ENCODE measurements around the gene SLC35F1. TPM values are rescaled to one million over a fixed set of nuclear protein-coding genes. Genes with fewer than 3 reads are reported as not detected.

The SLC35F1 gene
- total RNA-seq, 5 donors from 2014 or later (not counting 1 experiment from before 2014, with no cell fraction given) = not detected

DNA sequence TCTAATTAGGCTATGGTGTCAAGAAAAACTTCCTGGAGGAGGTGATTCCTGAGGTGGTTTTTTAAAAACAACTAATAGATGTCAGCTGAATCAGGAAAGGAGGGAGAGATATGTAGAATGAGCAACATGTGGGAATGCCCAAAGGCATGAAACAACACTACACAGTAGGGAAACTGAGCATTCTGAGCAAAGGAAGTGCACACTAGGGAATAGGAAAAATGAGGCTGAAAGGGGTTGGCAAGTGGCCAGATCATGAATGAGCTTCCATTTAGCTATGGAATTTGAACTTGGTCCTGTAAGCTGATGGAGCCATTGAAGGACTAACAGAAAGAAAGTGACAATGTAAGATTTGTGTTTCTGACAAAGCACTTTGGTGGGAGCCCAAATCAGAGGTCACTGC lies 16.9 kb upstream of the SLC35F1 start:
- ChIA-PET CTCF (no interaction called here), POLR2A (interaction anchor here in 1 of 2 donors (0.7 kb wide), 1 partner anchor 915 kb away, joined by 13 read pairs; no protein-coding TSS in a partner anchor)
- H3K27ac Mint-ChIP-seq = no peak overlapping the region

DNA sequence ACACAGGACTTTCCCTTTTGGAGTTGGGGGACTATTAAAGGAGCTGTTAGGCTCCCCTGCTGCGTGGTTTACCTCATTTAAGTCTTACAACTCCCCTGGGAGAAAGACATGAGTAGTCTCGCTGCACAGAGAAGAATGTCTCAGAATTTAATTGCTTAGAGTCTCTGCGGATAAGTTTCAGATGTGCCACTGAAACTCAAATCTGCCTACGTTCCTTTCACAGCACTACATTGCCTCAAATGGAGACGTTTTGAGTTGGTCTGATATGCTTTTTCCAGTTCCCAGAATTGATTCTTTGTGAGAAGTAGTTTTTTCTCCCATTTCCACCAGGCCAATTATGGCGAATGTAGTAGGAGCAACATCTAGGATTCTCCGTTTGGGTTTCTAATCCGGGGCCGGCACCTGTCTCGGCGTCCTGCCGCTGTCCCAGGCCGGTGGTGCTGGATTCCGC lies 532 bp upstream of the SLC35F1 start:
- peak overlapping the region; percentile 64 to 71 (median 66) for H3K4me3 Mint-ChIP-seq
- ChIA-PET POLR2A (no interaction called here), CTCF (no interaction called here)
- peaks cover 0 to 13% of the 10 kb centered on the region in 2 experiments for H3K4me1 ChIP-seq (ENCODE audit: control insufficient read depth in 1 of 2, extremely low read depth in 1 of 2, insufficient read depth in 2 of 2, low read length in 2 of 2)
- peaks cover 0 to 11% (median 8%) of the 10 kb centered on the region in 3 donors for H3K4me1 Mint-ChIP-seq
- peak overlapping the region in 1 of 2 donors; percentile 51 for H3K4me3 ChIP-seq (ENCODE audit: control insufficient read depth in 1 of 2, extremely low read depth in 1 of 2, low read length in 1 of 2)
- H3K27ac ChIP-seq (ENCODE audit: low read length) = no peak overlapping the region
- H3K27me3 ChIP-seq (replicated peaks in 1 of 2; ENCODE audit: control insufficient read depth in 2 of 2, extremely low read depth in 1 of 2, insufficient read depth in 2 of 2, low read length in 1 of 2) = peaks cover 20 to 22% of the 10 kb centered on the region in 2 experiments
- H3K9me3 ChIP-seq = no peaks in the 10 kb centered on the region
- peak in 2 of 4 experiments; percentile 30 to 31 for ATAC-seq (replicated peaks in 1 of 4)
- 2% methylated on average over 8 of the region's 14 CpGs for WGBS (ENCODE audit: insufficient coverage)
- H3K9me3 Mint-ChIP-seq = no peaks in the 10 kb centered on the region
- peaks cover 52 to 54% of the 10 kb centered on the region in 2 donors for H3K27me3 Mint-ChIP-seq
- H3K36me3 ChIP-seq (ENCODE audit: control insufficient read depth in 2 of 2, extremely low read depth in 1 of 2, insufficient read depth in 1 of 2, low read length in 1 of 2) = no peaks in the 10 kb centered on the region
- no peak overlapping the region for H3K27ac Mint-ChIP-seq
- H3K36me3 Mint-ChIP-seq = no peaks in the 10 kb centered on the region
- DNase-seq = no peak

More for the DNA sequence above, 16.9 kb upstream of the SLC35F1 start:
- Histone ChIP-seq H3K9me3 (no peaks in the 10 kb centered on the region), H3K4me3 (ENCODE audit: control insufficient read depth in 1 of 2, extremely low read depth in 1 of 2, low read length in 1 of 2) (no peak overlapping the region), H3K27ac (ENCODE audit: low read length) (no peak overlapping the region), H3K27me3 (replicated peaks in 1 of 2; ENCODE audit: control insufficient read depth in 2 of 2, extremely low read depth in 1 of 2, insufficient read depth in 2 of 2, low read length in 1 of 2) (peaks cover 0 to 2% of the 10 kb centered on the region in 2 experiments), H3K36me3 (ENCODE audit: control insufficient read depth in 2 of 2, extremely low read depth in 1 of 2, insufficient read depth in 1 of 2, low read length in 1 of 2) (no peaks in the 10 kb centered on the region), H3K4me1 (ENCODE audit: control insufficient read depth in 1 of 2, extremely low read depth in 1 of 2, insufficient read depth in 2 of 2, low read length in 2 of 2) (no peaks in the 10 kb centered on the region)
- Mint-ChIP-seq H3K4me1 (no peaks in the 10 kb centered on the region), H3K9me3 (peaks cover 0 to 4% (median 0%) of the 10 kb centered on the region in 3 donors), H3K4me3 (no peak overlapping the region), H3K27me3 (peaks cover 3 to 10% of the 10 kb centered on the region in 2 donors), H3K36me3 (no peaks in the 10 kb centered on the region)
- no peak for DNase-seq
- ATAC-seq (replicated peaks in 1 of 4) = no peak

DNA sequence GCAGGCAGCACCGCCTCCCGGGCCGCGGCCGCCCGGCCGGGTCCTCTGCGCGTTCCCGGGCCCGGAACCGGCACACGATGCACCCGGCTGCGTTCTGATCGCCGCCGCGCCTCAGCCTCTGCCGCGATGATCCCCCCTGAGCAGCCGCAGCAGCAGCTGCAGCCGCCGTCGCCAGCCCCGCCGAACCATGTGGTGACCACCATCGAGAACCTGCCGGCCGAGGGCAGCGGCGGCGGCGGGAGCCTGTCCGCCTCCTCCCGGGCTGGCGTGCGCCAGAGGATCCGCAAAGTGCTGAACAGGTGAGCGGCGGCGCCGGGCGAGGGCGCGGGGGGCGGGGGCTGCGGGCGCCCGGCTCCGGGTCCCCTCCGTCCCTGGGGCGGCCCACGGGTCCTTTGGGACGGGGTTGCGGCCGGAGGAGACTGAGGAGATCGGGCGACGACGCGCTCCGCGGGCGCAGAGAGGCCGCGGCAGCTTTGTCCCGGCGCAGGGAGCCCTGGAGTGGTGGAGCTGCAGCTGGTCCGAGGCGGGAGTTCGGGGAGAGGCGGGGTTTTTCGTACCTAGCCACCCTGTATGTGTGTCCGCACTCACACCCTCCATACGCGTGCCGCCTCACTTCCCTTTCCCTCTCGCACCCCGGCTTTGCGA lies 659 bp downstream of the SLC35F1 start:
- H3K27me3 Mint-ChIP-seq = peaks cover 56% of the 10 kb centered on the region in 2 donors
- Histone ChIP-seq H3K27ac (ENCODE audit: low read length) (no peak overlapping the region), H3K4me1 (ENCODE audit: control insufficient read depth in 1 of 2, extremely low read depth in 1 of 2, insufficient read depth in 2 of 2, low read length in 2 of 2) (peaks cover 0 to 13% of the 10 kb centered on the region in 2 experiments), H3K27me3 (replicated peaks in 1 of 2; ENCODE audit: control insufficient read depth in 2 of 2, extremely low read depth in 1 of 2, insufficient read depth in 2 of 2, low read length in 1 of 2) (peaks cover 20 to 23% of the 10 kb centered on the region in 2 experiments), H3K36me3 (ENCODE audit: control insufficient read depth in 2 of 2, extremely low read depth in 1 of 2, insufficient read depth in 1 of 2, low read length in 1 of 2) (no peaks in the 10 kb centered on the region), H3K4me3 (ENCODE audit: control insufficient read depth in 1 of 2, extremely low read depth in 1 of 2, low read length in 1 of 2) (peak overlapping the region in 1 of 2 donors; percentile 46), H3K9me3 (no peaks in the 10 kb centered on the region)
- no peaks in the 10 kb centered on the region for H3K36me3 Mint-ChIP-seq
- ATAC-seq (replicated peaks in 1 of 4) = peak in 1 of 4 experiments; percentile 23
- H3K9me3 Mint-ChIP-seq = no peaks in the 10 kb centered on the region
- POLR2A ChIA-PET = no interaction called here
- H3K4me1 Mint-ChIP-seq = peaks cover 0 to 11% (median 8%) of the 10 kb centered on the region in 3 donors
- CTCF ChIA-PET = no interaction called here
- 1% methylated on average over 58 of the region's 81 CpGs for WGBS (ENCODE audit: insufficient coverage)
- DNase-seq = no peak
- H3K27ac Mint-ChIP-seq = no peak overlapping the region
- H3K4me3 Mint-ChIP-seq = no peak overlapping the region

DNA sequence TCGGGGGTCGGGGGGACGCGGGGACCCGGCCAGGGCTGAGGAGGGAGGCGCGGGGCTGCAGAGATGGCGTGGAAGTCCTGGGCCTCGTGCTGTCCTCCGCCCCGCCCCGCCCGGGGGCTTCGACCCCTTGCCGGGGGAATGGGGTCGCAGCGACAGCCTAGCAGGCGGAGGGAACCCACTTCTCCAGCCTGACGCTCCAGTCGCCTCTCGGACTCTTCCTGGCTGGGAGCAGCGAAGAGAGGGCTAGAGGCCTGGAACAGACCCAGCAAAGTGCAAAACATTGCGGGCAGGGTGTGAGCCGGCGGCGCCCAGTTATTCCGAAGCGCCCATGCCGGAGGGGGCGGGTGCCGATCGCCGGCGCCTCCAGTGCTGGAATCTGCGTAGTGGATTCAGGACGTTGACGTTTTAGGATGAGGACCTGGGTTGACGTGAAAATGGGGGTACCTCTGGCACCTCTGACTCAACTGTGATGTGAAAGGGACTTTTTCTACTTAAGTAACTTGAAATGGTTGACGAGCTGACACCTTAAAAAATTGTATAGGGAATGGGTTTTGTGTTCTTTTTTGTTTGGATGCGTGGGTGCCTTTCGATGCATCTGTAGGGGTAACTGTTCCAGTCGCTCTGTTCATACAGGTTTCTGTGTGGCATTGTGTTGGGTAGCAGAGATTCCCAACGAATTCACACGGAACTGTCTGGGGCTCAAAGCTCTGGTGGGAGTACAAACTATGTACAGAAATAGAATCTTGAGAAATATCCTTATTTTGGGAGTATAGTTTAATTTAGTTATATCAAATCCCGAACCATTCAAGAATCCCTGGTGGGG lies 1.4 kb downstream of the SLC35F1 start:
- Mint-ChIP-seq H3K4me1 (peaks cover 0 to 11% (median 8%) of the 10 kb centered on the region in 3 donors), H3K36me3 (no peaks in the 10 kb centered on the region), H3K9me3 (no peaks in the 10 kb centered on the region), H3K4me3 (peak overlapping the region; percentile 59 to 75 (median 65)), H3K27ac (peak overlapping the region in 1 of 2 donors; percentile 31), H3K27me3 (peaks cover 56% of the 10 kb centered on the region in 2 donors)
- Histone ChIP-seq H3K4me3 (ENCODE audit: control insufficient read depth in 1 of 2, extremely low read depth in 1 of 2, low read length in 1 of 2) (peak overlapping the region in 1 of 2 donors; percentile 32), H3K27ac (ENCODE audit: low read length) (no peak overlapping the region), H3K9me3 (no peaks in the 10 kb centered on the region), H3K36me3 (ENCODE audit: control insufficient read depth in 2 of 2, extremely low read depth in 1 of 2, insufficient read depth in 1 of 2, low read length in 1 of 2) (no peaks in the 10 kb centered on the region), H3K4me1 (ENCODE audit: control insufficient read depth in 1 of 2, extremely low read depth in 1 of 2, insufficient read depth in 2 of 2, low read length in 2 of 2) (peaks cover 0 to 13% of the 10 kb centered on the region in 2 experiments), H3K27me3 (replicated peaks in 1 of 2; ENCODE audit: control insufficient read depth in 2 of 2, extremely low read depth in 1 of 2, insufficient read depth in 2 of 2, low read length in 1 of 2) (peaks cover 20 to 28% of the 10 kb centered on the region in 2 experiments)
- CTCF ChIA-PET = no interaction called here
- ATAC-seq (replicated peaks in 1 of 4) (no peak), DNase-seq (no peak)
- POLR2A ChIA-PET = no interaction called here
- 8% methylated on average over 42 of the region's 45 CpGs for whole genome bisulfite sequencing (ENCODE audit: insufficient coverage)

DNA sequence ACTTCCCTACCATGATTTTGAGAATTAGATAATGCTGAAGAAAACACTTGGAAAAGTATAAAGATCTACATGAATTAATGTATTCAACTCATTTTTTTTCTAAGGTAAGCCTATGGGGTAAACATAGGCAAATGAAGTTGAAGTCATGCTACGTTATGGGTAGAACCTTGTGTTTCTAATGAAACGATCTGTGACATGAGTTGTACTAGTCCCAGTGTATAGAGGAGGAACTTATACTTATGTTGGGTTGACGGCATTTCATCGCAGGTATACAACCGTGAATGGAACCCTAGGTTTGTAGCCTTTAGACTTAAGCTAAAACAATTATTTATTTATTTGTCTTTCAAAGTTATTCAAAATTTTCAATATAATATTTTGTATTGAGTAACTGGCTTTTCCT lies 2.6 kb downstream of the SLC35F1 start:
- Mint-ChIP-seq H3K27me3 (peaks cover 46 to 47% of the 10 kb centered on the region in 2 donors), H3K4me1 (peaks cover 0 to 11% (median 8%) of the 10 kb centered on the region in 3 donors), H3K36me3 (no peaks in the 10 kb centered on the region), H3K27ac (no peak overlapping the region), H3K9me3 (no peaks in the 10 kb centered on the region), H3K4me3 (no peak overlapping the region)
- Histone ChIP-seq H3K36me3 (ENCODE audit: control insufficient read depth in 2 of 2, extremely low read depth in 1 of 2, insufficient read depth in 1 of 2, low read length in 1 of 2) (no peaks in the 10 kb centered on the region), H3K9me3 (no peaks in the 10 kb centered on the region), H3K4me3 (ENCODE audit: control insufficient read depth in 1 of 2, extremely low read depth in 1 of 2, low read length in 1 of 2) (no peak overlapping the region), H3K27ac (ENCODE audit: low read length) (no peak overlapping the region), H3K27me3 (replicated peaks in 1 of 2; ENCODE audit: control insufficient read depth in 2 of 2, extremely low read depth in 1 of 2, insufficient read depth in 2 of 2, low read length in 1 of 2) (peaks cover 21 to 22% of the 10 kb centered on the region in 2 experiments), H3K4me1 (ENCODE audit: control insufficient read depth in 1 of 2, extremely low read depth in 1 of 2, insufficient read depth in 2 of 2, low read length in 2 of 2) (peaks cover 0 to 13% of the 10 kb centered on the region in 2 experiments)
- POLR2A ChIA-PET = no interaction called here
- CTCF ChIA-PET = no interaction called here
- ATAC-seq (replicated peaks in 1 of 4) = no peak
- WGBS (ENCODE audit: insufficient coverage) = no CpG with 5 or more reads among the region's 5 CpGs
- DNase-seq = no peak

DNA sequence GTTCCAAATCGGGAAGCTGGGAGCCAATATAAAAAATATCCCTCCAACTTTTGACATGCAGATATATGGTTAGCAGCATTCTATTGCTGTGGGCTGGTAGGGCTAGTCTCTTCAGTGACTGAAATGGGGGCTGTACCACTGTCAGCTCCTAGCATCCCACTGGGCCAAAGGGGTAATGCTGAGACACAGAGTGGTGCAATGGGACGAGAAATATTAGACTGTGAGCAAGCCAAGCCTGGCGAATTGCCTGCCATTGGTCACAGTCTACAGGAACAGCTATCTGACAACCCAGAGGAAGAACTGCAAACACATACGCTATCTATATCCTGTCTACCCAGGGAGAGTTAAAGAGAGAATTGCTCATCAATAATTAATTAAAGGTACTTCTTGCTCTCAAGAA lies 3.5 kb downstream of the SLC35F1 start:
- Histone ChIP-seq H3K36me3 (ENCODE audit: control insufficient read depth in 2 of 2, extremely low read depth in 1 of 2, insufficient read depth in 1 of 2, low read length in 1 of 2) (no peaks in the 10 kb centered on the region), H3K27me3 (replicated peaks in 1 of 2; ENCODE audit: control insufficient read depth in 2 of 2, extremely low read depth in 1 of 2, insufficient read depth in 2 of 2, low read length in 1 of 2) (peaks cover 19 to 22% of the 10 kb centered on the region in 2 experiments), H3K27ac (ENCODE audit: low read length) (no peak overlapping the region), H3K9me3 (no peaks in the 10 kb centered on the region), H3K4me1 (ENCODE audit: control insufficient read depth in 1 of 2, extremely low read depth in 1 of 2, insufficient read depth in 2 of 2, low read length in 2 of 2) (peaks cover 0 to 13% of the 10 kb centered on the region in 2 experiments), H3K4me3 (ENCODE audit: control insufficient read depth in 1 of 2, extremely low read depth in 1 of 2, low read length in 1 of 2) (no peak overlapping the region)
- CTCF ChIA-PET = no interaction called here
- Mint-ChIP-seq H3K27me3 (peaks cover 37 to 38% of the 10 kb centered on the region in 2 donors), H3K9me3 (no peaks in the 10 kb centered on the region), H3K27ac (no peak overlapping the region), H3K4me3 (no peak overlapping the region), H3K36me3 (no peaks in the 10 kb centered on the region), H3K4me1 (peaks cover 0 to 11% (median 8%) of the 10 kb centered on the region in 3 donors)
- POLR2A ChIA-PET = no interaction called here
- no peak for ATAC-seq (replicated peaks in 1 of 4)
- DNase-seq = no peak
- WGBS (ENCODE audit: insufficient coverage) = no CpG with 5 or more reads among the region's 4 CpGs
